GM19455 (cell line): ENCODE measurements around the gene ODC1.
A peak's percentile ranks its signal among the peaks of the same experiment; 100 is the strongest.

Experiments used
- ATAC-seq: cut with Tn5 transposase; IDR thresholded peaks from one replicate; pipeline ENCODE4 v1.9.1; 2021; ENCODE audit not compliant: unreplicated experiment

Gene ODC1

GRCh38 chr2:10419553-10420257 lies 28.4 kb downstream of the ODC1 start:
- ATAC-seq = no peak

- ATAC-seq = no peak
Measured at GRCh38 chr2:10417551-10418335, 30.4 kb downstream of the ODC1 start.

- ATAC-seq = no peak
Measured at GRCh38 chr2:10415640-10416039, 32.5 kb downstream of the ODC1 start.

GRCh38 chr2:10415048-10415447 lies 33.1 kb downstream of the ODC1 start:
- no peak for ATAC-seq

GRCh38 chr2:10414591-10414990 lies 33.5 kb downstream of the ODC1 start:
- no peak for ATAC-seq

GRCh38 chr2:10413991-10414451 lies 34.1 kb downstream of the ODC1 start:
- no peak for ATAC-seq

GRCh38 chr2:10413503-10413902 lies 34.6 kb downstream of the ODC1 start:
- ATAC-seq = no peak

- no peak for ATAC-seq
Measured at GRCh38 chr2:10412380-10412779, 35.7 kb downstream of the ODC1 start.

GRCh38 chr2:10411557-10411956 lies 36.6 kb downstream of the ODC1 start:
- ATAC-seq = no peak

- no peak for ATAC-seq
Measured at GRCh38 chr2:10410823-10411437, 37.2 kb downstream of the ODC1 start.

- peak; percentile 40 for ATAC-seq
Measured at GRCh38 chr2:10410001-10410822, 37.9 kb downstream of the ODC1 start.

GRCh38 chr2:10408649-10409579 lies 39.2 kb downstream of the ODC1 start:
- ATAC-seq = peak; percentile 67

- ATAC-seq = no peak
Measured at GRCh38 chr2:10407841-10408648, 40.1 kb downstream of the ODC1 start.

GRCh38 chr2:10407432-10407831 lies 40.7 kb downstream of the ODC1 start:
- ATAC-seq = no peak

- no peak for ATAC-seq
Measured at GRCh38 chr2:10406491-10407188, 41.5 kb downstream of the ODC1 start.

- no peak for ATAC-seq
Measured at GRCh38 chr2:10406016-10406415, 42.1 kb downstream of the ODC1 start.

GRCh38 chr2:10405448-10405847 lies 42.7 kb downstream of the ODC1 start:
- no peak for ATAC-seq

- no peak for ATAC-seq
Measured at GRCh38 chr2:10404324-10405143, 43.6 kb downstream of the ODC1 start.
